GM12878 (cell line): ENCODE measurements around the gene PLAC1. TPM values are rescaled to one million over a fixed set of nuclear protein-coding genes. Genes with fewer than 3 reads are reported as not detected.

Experiments used
- ATAC-seq: fragments of 200-7000 bp; cut with Tn5 transposase; 3 replicates; pipeline ENCODE4 v1.9.1; 2020; ENCODE audit warnings: mild to moderate bottlenecking, moderate library complexity
- BruUV-seq: library from RNA; stranded (reverse); fragments of 400-500 nt; replicated peaks from 2 replicates; lab custom pipeline; 2021; lab: Mats Ljungman, UMichigan
- CTCF ChIA-PET: fragments of 300-600 bp; sonication (Branson Sonifier 250); formaldehyde crosslinking; extraction: SDS; loops from one replicate; lab custom pipeline; 2021; ENCODE audit warnings: inconsistent platforms; lab: Yijun Ruan, JAX
- POLR2A ChIA-PET: fragments of 350-600 bp; formaldehyde crosslinking; extraction: SDS; loops from one replicate; lab custom pipeline; 2021; ENCODE audit warnings: inconsistent platforms; lab: Charles Lee
- RAD21 ChIA-PET: fragments of 300-600 bp; sonication (Branson Sonifier 250); formaldehyde crosslinking; loops from one replicate; lab custom pipeline; 2023; ENCODE audit warnings: antibody characterized with exemption; ENCODE audit not compliant: unreplicated experiment; lab: Charles Lee
- SMC1A ChIA-PET: fragments of 300-600 bp; sonication (Branson Sonifier 250); formaldehyde crosslinking; loops from one replicate; lab custom pipeline; 2023; ENCODE audit not compliant: unreplicated experiment, uncharacterized antibody; lab: Charles Lee
- DNase-seq: peaks from one replicate; pipeline ENCODE4 v3.0.0-alpha.2; 2011; ENCODE audit warnings: low read depth, low spot score
- FAIRE-seq: peaks from 3 replicates; lab custom pipeline; 2011; peaks lifted over from hg19 to GRCh38; lab: Jason Lieb, UNC
- H2AFZ ChIP-seq: 2 replicates; pipeline ENCODE4 v1.6.0; 2011; ENCODE audit warnings: low read depth, low read length, control low read depth; ENCODE audit not compliant: control insufficient read depth
- H3K27ac ChIP-seq: 2 replicates; pipeline ENCODE4 v1.5.1; 2011; ENCODE audit warnings: control low read depth; ENCODE audit not compliant: control insufficient read depth, insufficient read depth
- H3K27me3 ChIP-seq, 2 experiments: replicated peaks in 1 of 2; 2 replicates each; pipeline versions ENCODE4 v1.6.0 to v1.6.1; 2011; ENCODE audit warnings: low read length in 1 of 2; ENCODE audit not compliant: control insufficient read depth in 2 of 2, insufficient read depth in 2 of 2
- H3K36me3 ChIP-seq, 2 experiments: 2 replicates each; pipeline ENCODE4 v1.5.1; 2011; ENCODE audit warnings: low read length in 1 of 2; ENCODE audit not compliant: control insufficient read depth in 2 of 2, insufficient read depth in 2 of 2
- H3K4me1 ChIP-seq: 2 replicates; pipeline ENCODE4 v1.6.1; 2011; ENCODE audit warnings: mild to moderate bottlenecking, low read length, moderate library complexity, mixed read lengths; ENCODE audit not compliant: control insufficient read depth, insufficient read depth
- H3K4me2 ChIP-seq: 2 replicates; pipeline ENCODE4 v1.6.0; 2011; ENCODE audit warnings: control low read depth; ENCODE audit not compliant: control insufficient read depth, insufficient read depth
- H3K4me3 ChIP-seq: fragments of 200-600 bp; sonication (generic); 2 replicates; pipeline ENCODE4 v1.5.1; 2016
- H3K79me2 ChIP-seq: 2 replicates; pipeline ENCODE4 v1.6.0; 2011; ENCODE audit warnings: low read length; ENCODE audit not compliant: control insufficient read depth, insufficient read depth
- H3K9ac ChIP-seq: 2 replicates; pipeline ENCODE4 v1.8.0; 2011; ENCODE audit warnings: low read length, control low read depth, mixed read lengths; ENCODE audit not compliant: control insufficient read depth, insufficient read depth
- H3K9me3 ChIP-seq: replicated peaks from 3 replicates; pipeline ENCODE4 v1.5.1; 2011; ENCODE audit warnings: mild to moderate bottlenecking, low read length; ENCODE audit not compliant: control insufficient read depth, insufficient read depth
- H4K20me1 ChIP-seq: 2 replicates; pipeline ENCODE4 v1.6.0; 2011; ENCODE audit not compliant: control insufficient read depth, insufficient read depth
- BCL11A ChIP-seq: IDR thresholded peaks from 2 replicates; pipeline ENCODE4 v1.6.1; 2011; ENCODE audit warnings: low read depth, low read length
- BRCA1 ChIP-seq: IDR thresholded peaks from 2 replicates; pipeline ENCODE4 v1.6.1; 2011; ENCODE audit warnings: low read depth, low read length, improper control_type of control experiment
- EED ChIP-seq: sonication (generic); IDR thresholded peaks from 2 replicates; pipeline ENCODE4 v1.6.1; 2016; ENCODE audit warnings: antibody characterized with exemption, low read depth
- FOS ChIP-seq: IDR thresholded peaks from 3 replicates; pipeline ENCODE4 v1.6.1; 2011; ENCODE audit warnings: borderline replicate concordance; ENCODE audit not compliant: insufficient read length; ENCODE audit errors: extremely low read depth
- FOXK2 ChIP-seq: fragments of 450-650 bp; IDR thresholded peaks from 2 replicates; pipeline ENCODE4 v1.6.1; 2017; ENCODE audit warnings: mild to moderate bottlenecking, moderate library complexity
- FOXM1 ChIP-seq: IDR thresholded peaks from 2 replicates; pipeline ENCODE4 v1.6.1; 2012; ENCODE audit warnings: low read depth, mild to moderate bottlenecking, inconsistent platforms, low read length, moderate library complexity
- HDAC6 ChIP-seq: fragments of 200-600 bp; sonication (generic); IDR thresholded peaks from one replicate; pipeline ENCODE4 v1.8.0; 2017; ENCODE audit warnings: antibody characterized with exemption; ENCODE audit not compliant: unreplicated experiment
- MTA3 ChIP-seq: IDR thresholded peaks from 2 replicates; pipeline ENCODE4 v1.6.1; 2012; ENCODE audit warnings: low read length, inconsistent platforms, borderline replicate concordance
- MXI1 ChIP-seq: fragments of 150-350 bp; IDR thresholded peaks from 2 replicates; pipeline ENCODE4 v1.6.1; 2011; ENCODE audit warnings: low read depth, mild to moderate bottlenecking, inconsistent platforms, low read length, improper control_type of control experiment
- MYC ChIP-seq: IDR thresholded peaks from 2 replicates; pipeline ENCODE4 v1.6.1; 2011; ENCODE audit warnings: mild to moderate bottlenecking, low read length, moderate library complexity, inconsistent platforms; ENCODE audit not compliant: insufficient read depth, insufficient replicate concordance, insufficient read length, severe bottlenecking
- PRDM15 ChIP-seq: fragments of 450-650 bp; formaldehyde crosslinking; IDR thresholded peaks from 2 replicates; pipeline ENCODE4 v1.4.0; 2020; ENCODE audit warnings: mild to moderate bottlenecking, moderate library complexity
- SMC3 ChIP-seq: IDR thresholded peaks from 2 replicates; pipeline ENCODE4 v1.6.1; 2011; ENCODE audit warnings: low read length, improper control_type of control experiment, borderline replicate concordance
- ZNF274 ChIP-seq: IDR thresholded peaks from one replicate; pipeline ENCODE4 v1.8.0; 2011; ENCODE audit not compliant: insufficient read length, insufficient read depth
- WGBS: methylation state at CpG from one replicate; pipeline ENCODE4 v1.1.6; 2016; ENCODE audit warnings: low lambda C conversion rate; ENCODE audit not compliant: insufficient replicate concordance, insufficient coverage; ENCODE audit errors: missing lambda C conversion rate; 5-methylcytosine and 5-hydroxymethylcytosine counted together
- in situ Hi-C: fragments of 300-500 bp; cut with MboI; formaldehyde crosslinking; loops from 9 replicates; pipeline ENCODE4 v1.14.3; 2018; ENCODE audit warnings: mixed read lengths
- intact Hi-C: fragments of 100-400 bp; cut with micrococcal nuclease; formaldehyde crosslinking; loops from one replicate; pipeline ENCODE4 v1.14.2; 2022; ENCODE audit not compliant: unreplicated experiment
- polyA plus RNA-seq, 11 experiments: library from polyadenylated mRNA; depleted of rRNA in 4 of 11; unstranded in 6 of 11; stranded (reverse) in 5 of 11; fragments of >200 nt; fragmentation: Nextera tagmentation in 4 of 11; fragmentation: Illumina TruSeq in 1 of 11; extraction: Ambion mirVana in 4 of 11; extraction: Trizol in 1 of 11; gene quantifications; 1 replicate in 1 of 11; 2 replicates in 10 of 11; pipeline versions ENCODE4 v1.2.1 to v1.2.3, GENCODE V29; 2011 to 2016; ENCODE audit warnings: inconsistent platforms in 2 of 11, missing spikeins in 2 of 11, low read depth in 1 of 11
- total RNA-seq, 4 experiments: library from RNA; depleted of rRNA in 3 of 4; stranded (reverse); fragments of >200 nt in 3 of 4; fragmentation: Illumina TruSeq in 1 of 4; extraction: Trizol in 1 of 4; gene quantifications; 2 replicates each; pipeline versions ENCODE4 v1.2.1 to v1.2.3, GENCODE V29; 2013 to 2021
- TF ChIP-seq, protein P1 (sequence below): IDR thresholded peaks from 2 replicates; pipeline ENCODE4 v1.6.1; 2012; ENCODE audit warnings: improper control_type of control experiment, low read depth, low read length; ENCODE audit not compliant: insufficient replicate concordance
- TF ChIP-seq, protein P2 (sequence below): fragments of 450-650 bp; IDR thresholded peaks from 2 replicates; pipeline ENCODE4 v1.6.1; 2017; ENCODE audit warnings: borderline replicate concordance

PLAC1 gene
- total and polyA plus RNA-seq, 10 of the 15 experiments (the other 5 are each of a cell fraction or from before 2014, with no cell fraction given): 0.05 to 0.42 (median 0.17) TPM; not detected in 5

DNA sequence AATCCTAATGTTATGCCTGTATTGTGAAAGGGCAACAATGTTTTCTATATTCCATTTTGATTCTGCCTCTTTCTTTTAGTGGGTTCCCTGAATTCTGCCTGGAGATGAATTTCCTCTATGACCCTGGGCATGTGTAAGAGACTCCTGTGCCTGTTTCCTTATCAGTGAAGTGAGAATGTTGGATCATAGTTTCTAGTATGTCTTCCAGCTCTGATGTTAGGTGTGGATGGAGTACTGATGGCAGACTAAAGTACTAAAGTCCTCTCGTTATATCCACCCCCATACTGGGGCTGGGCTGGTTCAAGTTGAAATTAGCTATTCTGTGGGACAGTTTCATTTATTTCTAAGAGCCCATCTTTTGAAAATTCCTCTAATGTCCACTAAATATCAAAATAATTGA lies 29.6 kb downstream of the PLAC1 start:
- no peak overlapping the region for H3K4me3 ChIP-seq
- no peak overlapping the region for H2AFZ ChIP-seq
- no peak for FAIRE-seq
- no peaks in the 10 kb centered on the region for H3K36me3 ChIP-seq
- ChIA-PET SMC1A (interaction anchor here (1.1 kb wide), 1 partner anchor 10 kb away, joined by 3 read pairs; no protein-coding TSS in a partner anchor), CTCF (no interaction called here), RAD21 (no interaction called here), POLR2A (no interaction called here)
- in situ Hi-C loops (no loop called here), intact Hi-C loops (no loop called here)
- H3K9me3 ChIP-seq: no peaks in the 10 kb centered on the region
- H3K4me1 ChIP-seq: no peaks in the 10 kb centered on the region
- no peaks in the 10 kb centered on the region; a peak in 1 of 4 replicates for H3K27me3 ChIP-seq
- no TSS peak for BruUV-seq
- H3K4me2 ChIP-seq: no peak overlapping the region
- H4K20me1 ChIP-seq: no peaks in the 10 kb centered on the region
- H3K79me2 ChIP-seq: no peaks in the 10 kb centered on the region
- H3K27ac ChIP-seq: no peak overlapping the region
- H3K9ac ChIP-seq: no peak overlapping the region
- no peak for ATAC-seq
- DNase-seq: no peak
- WGBS: 0% methylated on average over 1 of the region's 1 CpG
- TF ChIP-seq FOXM1 (no peak), MTA3 (no peak), FOS (no peak), PRDM15 (no peak), SMC3 (no peak), MYC (no peak), ZNF274 (no peak), BRCA1 (no peak), MXI1 (no peak), HDAC6 (no peak), BCL11A (no peak), FOXK2 (no peak), EED (no peak)
- TF ChIP-seq, protein P1, sequence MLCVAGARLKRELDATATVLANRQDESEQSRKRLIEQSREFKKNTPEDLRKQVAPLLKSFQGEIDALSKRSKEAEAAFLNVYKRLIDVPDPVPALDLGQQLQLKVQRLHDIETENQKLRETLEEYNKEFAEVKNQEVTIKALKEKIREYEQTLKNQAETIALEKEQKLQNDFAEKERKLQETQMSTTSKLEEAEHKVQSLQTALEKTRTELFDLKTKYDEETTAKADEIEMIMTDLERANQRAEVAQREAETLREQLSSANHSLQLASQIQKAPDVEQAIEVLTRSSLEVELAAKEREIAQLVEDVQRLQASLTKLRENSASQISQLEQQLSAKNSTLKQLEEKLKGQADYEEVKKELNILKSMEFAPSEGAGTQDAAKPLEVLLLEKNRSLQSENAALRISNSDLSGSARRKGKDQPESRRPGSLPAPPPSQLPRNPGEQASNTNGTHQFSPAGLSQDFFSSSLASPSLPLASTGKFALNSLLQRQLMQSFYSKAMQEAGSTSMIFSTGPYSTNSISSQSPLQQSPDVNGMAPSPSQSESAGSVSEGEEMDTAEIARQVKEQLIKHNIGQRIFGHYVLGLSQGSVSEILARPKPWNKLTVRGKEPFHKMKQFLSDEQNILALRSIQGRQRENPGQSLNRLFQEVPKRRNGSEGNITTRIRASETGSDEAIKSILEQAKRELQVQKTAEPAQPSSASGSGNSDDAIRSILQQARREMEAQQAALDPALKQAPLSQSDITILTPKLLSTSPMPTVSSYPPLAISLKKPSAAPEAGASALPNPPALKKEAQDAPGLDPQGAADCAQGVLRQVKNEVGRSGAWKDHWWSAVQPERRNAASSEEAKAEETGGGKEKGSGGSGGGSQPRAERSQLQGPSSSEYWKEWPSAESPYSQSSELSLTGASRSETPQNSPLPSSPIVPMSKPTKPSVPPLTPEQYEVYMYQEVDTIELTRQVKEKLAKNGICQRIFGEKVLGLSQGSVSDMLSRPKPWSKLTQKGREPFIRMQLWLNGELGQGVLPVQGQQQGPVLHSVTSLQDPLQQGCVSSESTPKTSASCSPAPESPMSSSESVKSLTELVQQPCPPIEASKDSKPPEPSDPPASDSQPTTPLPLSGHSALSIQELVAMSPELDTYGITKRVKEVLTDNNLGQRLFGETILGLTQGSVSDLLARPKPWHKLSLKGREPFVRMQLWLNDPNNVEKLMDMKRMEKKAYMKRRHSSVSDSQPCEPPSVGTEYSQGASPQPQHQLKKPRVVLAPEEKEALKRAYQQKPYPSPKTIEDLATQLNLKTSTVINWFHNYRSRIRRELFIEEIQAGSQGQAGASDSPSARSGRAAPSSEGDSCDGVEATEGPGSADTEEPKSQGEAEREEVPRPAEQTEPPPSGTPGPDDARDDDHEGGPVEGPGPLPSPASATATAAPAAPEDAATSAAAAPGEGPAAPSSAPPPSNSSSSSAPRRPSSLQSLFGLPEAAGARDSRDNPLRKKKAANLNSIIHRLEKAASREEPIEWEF: no peak
- TF ChIP-seq, protein P2, sequence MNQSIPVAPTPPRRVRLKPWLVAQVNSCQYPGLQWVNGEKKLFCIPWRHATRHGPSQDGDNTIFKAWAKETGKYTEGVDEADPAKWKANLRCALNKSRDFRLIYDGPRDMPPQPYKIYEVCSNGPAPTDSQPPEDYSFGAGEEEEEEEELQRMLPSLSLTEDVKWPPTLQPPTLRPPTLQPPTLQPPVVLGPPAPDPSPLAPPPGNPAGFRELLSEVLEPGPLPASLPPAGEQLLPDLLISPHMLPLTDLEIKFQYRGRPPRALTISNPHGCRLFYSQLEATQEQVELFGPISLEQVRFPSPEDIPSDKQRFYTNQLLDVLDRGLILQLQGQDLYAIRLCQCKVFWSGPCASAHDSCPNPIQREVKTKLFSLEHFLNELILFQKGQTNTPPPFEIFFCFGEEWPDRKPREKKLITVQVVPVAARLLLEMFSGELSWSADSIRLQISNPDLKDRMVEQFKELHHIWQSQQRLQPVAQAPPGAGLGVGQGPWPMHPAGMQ: no peak
